KMS-11 (cell line): ENCODE measurements around the gene TBC1D23.

Source experiments
- H2AFZ ChIP-seq: fragments of 200-600 bp; sonication (generic); 2 replicates; pipeline ENCODE4 v1.6.1; 2016; ENCODE audit warnings: antibody characterized with exemption, mixed run types, low read depth
- H3K27ac ChIP-seq: fragments of 200-600 bp; sonication (generic); 2 replicates; pipeline ENCODE4 v1.6.1; 2016; ENCODE audit warnings: mild to moderate bottlenecking, mixed run types
- H3K27me3 ChIP-seq: fragments of 200-600 bp; sonication (generic); 2 replicates; pipeline ENCODE4 v1.6.1; 2017; ENCODE audit warnings: mild to moderate bottlenecking, low read depth, mixed run types, moderate library complexity; ENCODE audit not compliant: insufficient read depth
- H3K36me3 ChIP-seq: fragments of 200-600 bp; sonication (generic); 2 replicates; pipeline ENCODE4 v1.6.1; 2017; ENCODE audit warnings: mild to moderate bottlenecking, mixed run types; ENCODE audit not compliant: insufficient read depth
- H3K4me1 ChIP-seq: fragments of 200-600 bp; sonication (generic); 2 replicates; pipeline ENCODE4 v1.6.1; 2016; ENCODE audit warnings: mild to moderate bottlenecking, low read depth, mixed run types; ENCODE audit not compliant: poor library complexity, severe bottlenecking
- H3K4me2 ChIP-seq: fragments of 200-600 bp; sonication (generic); 2 replicates; pipeline ENCODE4 v1.7.0; 2016; ENCODE audit warnings: mild to moderate bottlenecking, mixed run types
- H3K4me3 ChIP-seq: fragments of 200-600 bp; sonication (generic); IDR thresholded peaks from 2 replicates; pipeline ENCODE4 v1.6.1; 2017; ENCODE audit warnings: low read depth, low read length, mixed read lengths; ENCODE audit not compliant: insufficient read depth
- H3K79me2 ChIP-seq: fragments of 200-600 bp; sonication (generic); 2 replicates; pipeline ENCODE4 v1.6.1; 2016; ENCODE audit warnings: low read depth, mixed run types; ENCODE audit not compliant: insufficient read depth
- H3K9ac ChIP-seq: fragments of 200-600 bp; sonication (generic); 2 replicates; pipeline ENCODE4 v1.6.1; 2016; ENCODE audit warnings: mild to moderate bottlenecking, mixed run types
- H4K20me1 ChIP-seq: fragments of 200-600 bp; sonication (generic); 2 replicates; pipeline ENCODE4 v1.6.1; 2016; ENCODE audit warnings: mild to moderate bottlenecking, mixed run types; ENCODE audit not compliant: insufficient read depth
- CTCF ChIP-seq: fragments of 200-600 bp; sonication (generic); conservative IDR thresholded peaks from 2 replicates; pipeline ENCODE4 v1.6.1; 2017; ENCODE audit warnings: low read depth, mild to moderate bottlenecking, antibody characterized with exemption, low read length, moderate library complexity, mixed read lengths

The TBC1D23 gene

DNA sequence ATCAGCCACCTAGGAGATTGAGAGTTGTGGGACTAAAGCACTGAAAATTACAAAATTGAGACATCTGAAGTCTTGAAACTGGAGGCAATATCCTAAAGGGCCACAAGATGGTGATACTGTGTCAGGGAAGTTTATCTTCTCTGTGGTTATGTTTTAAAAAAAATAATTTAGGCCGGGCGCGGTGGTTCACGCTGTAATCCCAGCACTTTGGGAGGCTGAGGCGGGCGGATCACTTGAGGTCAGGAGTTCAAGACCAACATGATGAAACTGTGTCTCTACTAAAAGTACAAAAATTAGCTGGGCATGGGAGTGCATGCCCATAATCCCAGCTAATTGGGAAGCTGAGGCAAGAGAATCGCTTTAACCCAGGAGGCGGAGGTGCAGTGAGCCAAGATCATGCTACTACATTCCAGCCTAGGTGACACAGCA is 55.9 kb downstream of the TBC1D23 start:
- Histone ChIP-seq H3K4me2 (no peak overlapping the region), H3K4me3 (no peak overlapping the region), H3K36me3 (no peaks in the 10 kb centered on the region), H3K27me3 (no peaks in the 10 kb centered on the region), H4K20me1 (no peaks in the 10 kb centered on the region), H3K4me1 (peaks cover 9% of the 10 kb centered on the region), H3K27ac (no peak overlapping the region), H3K9ac (no peak overlapping the region), H3K79me2 (no peaks in the 10 kb centered on the region), H2AFZ (no peak overlapping the region)
- TF ChIP-seq CTCF = peak; percentile 81

DNA sequence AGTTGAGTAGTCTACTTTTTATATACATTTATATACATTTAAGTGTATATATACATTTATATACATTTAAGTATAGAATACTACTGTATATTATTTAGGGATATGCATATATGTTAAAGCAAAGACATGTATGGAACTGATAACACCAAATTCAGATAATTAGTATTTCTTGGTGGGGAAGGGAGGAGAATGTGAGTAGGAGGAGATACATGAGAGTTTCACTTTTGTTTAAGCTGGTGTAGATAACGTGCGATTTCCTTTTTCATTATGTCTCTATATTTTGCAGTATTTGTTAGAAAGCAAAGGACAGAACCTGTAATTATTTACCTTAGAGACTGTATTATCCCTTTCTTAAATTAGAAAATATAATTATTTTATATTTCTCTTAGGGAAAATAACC is 57.1 kb downstream of the TBC1D23 start:
- Histone ChIP-seq H3K27ac (no peak overlapping the region), H3K4me1 (no peaks in the 10 kb centered on the region), H3K36me3 (no peaks in the 10 kb centered on the region), H3K4me2 (no peak overlapping the region), H3K4me3 (no peak overlapping the region), H4K20me1 (no peaks in the 10 kb centered on the region), H3K27me3 (no peaks in the 10 kb centered on the region), H3K79me2 (no peaks in the 10 kb centered on the region), H3K9ac (no peak overlapping the region), H2AFZ (no peak overlapping the region)
- TF ChIP-seq CTCF = no peak

DNA sequence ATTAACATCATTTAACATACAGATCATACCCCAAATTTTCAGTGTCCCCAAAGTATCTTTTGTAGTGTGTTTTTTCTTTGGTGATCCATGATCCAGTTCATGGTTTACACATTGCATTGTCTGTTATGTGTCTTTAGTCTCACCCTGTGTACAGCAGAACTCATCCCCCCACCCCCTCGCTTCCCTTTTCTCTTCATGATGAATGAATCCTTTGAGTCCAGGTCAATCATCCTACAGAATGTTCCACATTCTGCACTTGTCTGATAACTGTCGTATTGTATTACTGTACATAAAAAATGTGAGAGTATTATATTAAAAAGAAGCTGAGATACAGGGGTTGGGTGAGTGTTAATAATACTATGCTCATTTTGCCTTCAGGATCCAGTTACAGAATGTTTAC is 59.2 kb downstream of the TBC1D23 start:
- no peaks in the 10 kb centered on the region for H3K27me3 ChIP-seq
- no peak overlapping the region for H3K27ac ChIP-seq
- no peaks in the 10 kb centered on the region for H3K79me2 ChIP-seq
- no peak overlapping the region for H3K4me3 ChIP-seq
- H3K4me1 ChIP-seq = no peaks in the 10 kb centered on the region
- no peak overlapping the region for H2AFZ ChIP-seq
- no peak for TF ChIP-seq CTCF
- H3K36me3 ChIP-seq = no peaks in the 10 kb centered on the region
- H4K20me1 ChIP-seq = no peaks in the 10 kb centered on the region
- no peak overlapping the region for H3K4me2 ChIP-seq
- H3K9ac ChIP-seq = no peak overlapping the region

- H3K4me3 ChIP-seq = no peak overlapping the region
These were observed 63.3 kb downstream of the TBC1D23 start for GRCh38 chr3:100324044-100324443.

More at GRCh38 chr3:100324044-100324443, 63.3 kb downstream of the TBC1D23 start:
- H3K27ac ChIP-seq = no peak overlapping the region
- no peaks in the 10 kb centered on the region for H3K79me2 ChIP-seq
- H3K4me2 ChIP-seq = no peak overlapping the region
- no peaks in the 10 kb centered on the region for H3K27me3 ChIP-seq
- H3K9ac ChIP-seq = no peak overlapping the region
- TF ChIP-seq CTCF = no peak
- H3K4me1 ChIP-seq = no peaks in the 10 kb centered on the region
- no peak overlapping the region for H2AFZ ChIP-seq
- H4K20me1 ChIP-seq = no peaks in the 10 kb centered on the region
- no peaks in the 10 kb centered on the region for H3K36me3 ChIP-seq
